Heart left ventricle (tissue), 16 donors: ENCODE measurements around the gene LRPAP1. TPM values are rescaled to one million over a fixed set of nuclear protein-coding genes. Genes with fewer than 3 reads are reported as not detected.
"Not testable (repeated sequence)": the region's sequence is repeated elsewhere in the genome, so short reads cannot be mapped to it uniquely, and the experiment has no call there.

Source experiments
- ATAC-seq, 4 donors: fragments of 200-7000 bp; cut with Tn5 transposase; one replicate each; pipeline ENCODE4 v1.9.1; 2020 to 2022; ENCODE audit warnings: moderate library complexity in 4 of 4, mild to moderate bottlenecking in 3 of 4, moderate number of reproducible peaks in 1 of 4
- DNase-seq, 5 donors: peaks; one replicate each; pipeline ENCODE4 v3.0.0-alpha.2; 2020
- H3K27ac ChIP-seq, 12 donors: fragments of 200-600 bp; sonication (generic) in 4 of 12; one replicate each; pipeline versions ENCODE4 v1.5.0 to v1.8.0; 2016 to 2022; ENCODE audit warnings: mild to moderate bottlenecking in 2 of 12
- H3K27me3 ChIP-seq, 9 donors: fragments of 200-600 bp; sonication (generic) in 2 of 9; one replicate each; pipeline versions ENCODE4 v1.5.1 to v1.8.0; 2016 to 2022; ENCODE audit warnings: mild to moderate bottlenecking in 3 of 9
- H3K36me3 ChIP-seq, 9 donors: fragments of 200-600 bp; sonication (generic) in 2 of 9; one replicate each; pipeline versions ENCODE4 v1.5.0 to v1.8.0; 2018 to 2022; ENCODE audit warnings: mild to moderate bottlenecking in 2 of 9
- H3K4me1 ChIP-seq, 12 donors: fragments of 200-600 bp; sonication (generic) in 4 of 12; one replicate each; pipeline versions ENCODE4 v1.5.0 to v1.8.0; 2016 to 2022; ENCODE audit warnings: mild to moderate bottlenecking in 3 of 12
- H3K4me3 ChIP-seq, 12 donors: fragments of 200-600 bp; sonication (generic) in 4 of 12; one replicate each; pipeline versions ENCODE4 v1.5.0 to v1.8.0; 2017 to 2022; ENCODE audit warnings: mild to moderate bottlenecking in 9 of 12, moderate library complexity in 4 of 12
- H3K9me3 ChIP-seq, 12 donors: fragments of 200-600 bp; sonication (generic) in 4 of 12; one replicate each; pipeline versions ENCODE4 v1.5.0 to v1.8.0; 2016 to 2022; ENCODE audit warnings: mild to moderate bottlenecking in 1 of 12
- WGBS, 4 donors: extraction: QIAGEN DNeasy Blood & Tissue Kit in 2 of 4; methylation state at CpG; one replicate each; pipeline versions ENCODE4 v1.1.5 to v1.1.7; 2013 to 2018; 5-methylcytosine and 5-hydroxymethylcytosine counted together
- intact Hi-C, 10 donors: fragments of 100-400 bp; cut with DNase I; formaldehyde crosslinking; loops; one replicate each; pipeline versions ENCODE4 v1.11.1 to v1.14.2; 2022
- polyA plus RNA-seq, 2 donors: library from polyadenylated mRNA; stranded (reverse); fragments of 200-250 nt; gene quantifications; one replicate each; pipeline ENCODE4 v1.2.3, GENCODE V29; 2013
- total RNA-seq, 9 donors: library from RNA; depleted of rRNA in 2 of 9; stranded (reverse); fragments of >200 nt in 2 of 9; fragmentation: NEBNext Ultra II Directional in 3 of 9; extraction: Animal tissue kit (Norgen Biotek cat#: 25700) in 3 of 9; gene quantifications; one replicate each; pipeline versions ENCODE4 v1.1.0 to v1.2.4, GENCODE V29; 2016 to 2023
- donor health status: ischemic (EF 13 %, LVEDD 7.1; RV severe dilation, severe dysfunction).
- donor health status: healthy with polysubstance abuse.
- donor health status: DM: no; HTN: yes; CAD: no.
- donor health status: DM: no; HTN: no; CAD: no.
- donor health status: ischemic (EF 25% LVEDD 6.9; RV normal size, moderate dysfunction).
- donor health status: ischemic (EF 25% LVEDD 5.7; RV mildly dilated, moderate dysfunction).
- donor health status: healthy.
- donor health status: DM: yes; HTN: yes; CAD: no.
- donor health status: ischemic (EF 35%, LVEDD 5.7; RV mildly dilated, moderate dysfunction).
- donor health status: nonischemic (EF 11% LVEDD 7.7; RV severe dilation, severe dysfunction).
- donor health status: DM: yes; HTN: yes; CAD: no.
- donor health status: PGD.
- donor health status: ischemic (EF 29% LVEDD 5.4; RV normal size, mild dysfunction).
- donor health status: nonischemic (EF 23%, LVEDD 6.1; RV moderate dilation, normal function).

The LRPAP1 gene
- total and polyA plus RNA-seq, 11 donors = 105 to 389 (median 283) TPM

DNA sequence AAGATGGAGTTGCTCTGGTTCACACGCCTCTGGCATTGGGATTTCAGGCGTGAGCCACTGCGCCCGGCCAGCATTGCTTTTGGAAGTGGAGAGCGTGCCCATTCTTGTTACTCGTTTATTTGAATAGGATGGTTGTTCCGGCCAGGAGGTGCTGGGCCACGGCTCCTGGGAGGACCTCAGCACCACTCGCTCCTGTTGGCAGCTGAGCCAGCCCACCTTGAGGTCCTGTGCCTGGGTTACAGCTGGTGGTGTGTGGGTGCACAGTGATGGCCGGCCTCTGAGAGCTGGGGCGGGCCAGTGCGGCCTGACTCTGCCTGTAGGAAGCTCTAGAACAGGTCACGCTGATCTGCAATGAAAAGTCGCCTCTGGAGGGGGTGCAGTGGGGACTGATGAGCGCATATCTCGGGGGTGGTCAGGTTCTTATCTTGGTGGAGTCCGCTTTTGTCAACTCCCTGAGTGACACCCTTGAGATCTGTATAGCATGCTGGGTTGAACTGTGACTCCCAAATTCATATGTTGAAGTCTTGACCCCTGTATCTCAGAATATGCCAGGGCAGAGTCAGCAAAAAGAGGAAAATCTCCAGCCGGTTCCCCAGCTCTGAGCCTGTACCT, 23.3 kb upstream of the LRPAP1 start:
- H3K36me3 ChIP-seq, intact Hi-C loops, H3K27me3 ChIP-seq, H3K9me3 ChIP-seq, ATAC-seq, H3K4me3 ChIP-seq, H3K27ac ChIP-seq, DNase-seq: not testable (repeated sequence)
- 76 to 81% (median 77%) methylated on average over 18 of the region's 18 CpGs for WGBS, 4 donors
- peaks cover 0 to 18% (median 0%) of the 10 kb centered on the region in 12 donors for H3K4me1 ChIP-seq

DNA sequence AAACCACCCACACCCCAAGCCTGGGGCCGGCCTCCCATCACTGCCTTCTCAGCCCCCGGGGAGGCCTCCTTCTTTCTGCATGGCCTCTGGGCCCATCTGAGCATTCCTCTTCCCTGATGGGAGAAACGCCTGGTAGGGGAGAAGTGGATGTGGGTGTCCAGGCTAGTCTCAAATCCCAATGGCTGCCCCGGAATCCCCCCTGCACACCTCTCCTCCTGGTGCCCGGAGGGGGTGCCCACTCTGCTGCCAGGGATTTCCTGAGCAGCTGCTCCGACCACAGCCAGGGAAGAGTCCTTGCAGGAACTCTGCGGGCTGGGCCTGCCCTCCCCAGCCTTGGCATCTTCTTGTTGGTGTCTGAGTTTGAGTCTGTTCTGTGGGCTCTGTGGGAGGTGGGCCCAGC, 19.1 kb upstream of the LRPAP1 start:
- WGBS, 4 donors = 90 to 98% (median 96%) methylated on average over 3 to 6 of the region's 7 CpGs
- H3K9me3 ChIP-seq, H3K4me3 ChIP-seq, ATAC-seq, DNase-seq, H3K36me3 ChIP-seq, H3K27me3 ChIP-seq, intact Hi-C loops, H3K27ac ChIP-seq: not testable (repeated sequence)
- peaks cover 0 to 14% (median 0%) of the 10 kb centered on the region in 12 donors for H3K4me1 ChIP-seq

DNA sequence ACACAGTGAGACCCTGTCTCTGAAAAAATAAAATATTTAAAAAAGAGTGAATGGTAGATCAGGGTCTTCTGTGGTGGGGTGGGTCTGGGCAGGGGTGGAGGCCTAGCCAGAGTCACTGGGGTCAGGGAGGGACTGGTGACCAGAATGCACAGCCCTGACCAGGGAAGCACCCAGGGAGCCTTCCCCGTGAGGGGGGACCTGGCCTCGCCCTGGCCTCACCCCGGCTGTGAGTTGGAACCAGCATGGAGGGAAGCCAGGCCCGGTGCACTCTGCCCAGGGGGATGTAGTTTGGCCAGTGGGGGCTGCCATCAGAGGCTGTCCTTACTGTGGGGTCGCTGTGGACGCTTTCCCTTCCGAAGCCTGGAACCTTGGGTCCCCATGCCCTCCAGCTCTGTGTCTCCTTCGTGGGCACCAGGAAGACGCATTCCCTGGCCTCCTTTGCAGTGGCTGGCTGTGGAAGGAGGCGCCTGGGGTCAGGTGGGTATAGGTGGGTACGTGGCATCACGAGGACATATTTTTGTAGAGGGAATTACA, 18.6 kb upstream of the LRPAP1 start:
- 93 to 96% (median 95%) methylated on average over 11 to 12 of the region's 12 CpGs for WGBS, 4 donors
- H3K4me3 ChIP-seq, ATAC-seq, H3K27ac ChIP-seq, intact Hi-C loops, H3K27me3 ChIP-seq, DNase-seq, H3K36me3 ChIP-seq, H3K9me3 ChIP-seq: not testable (repeated sequence)
- peaks cover 0 to 10% (median 0%) of the 10 kb centered on the region in 12 donors for H3K4me1 ChIP-seq

DNA sequence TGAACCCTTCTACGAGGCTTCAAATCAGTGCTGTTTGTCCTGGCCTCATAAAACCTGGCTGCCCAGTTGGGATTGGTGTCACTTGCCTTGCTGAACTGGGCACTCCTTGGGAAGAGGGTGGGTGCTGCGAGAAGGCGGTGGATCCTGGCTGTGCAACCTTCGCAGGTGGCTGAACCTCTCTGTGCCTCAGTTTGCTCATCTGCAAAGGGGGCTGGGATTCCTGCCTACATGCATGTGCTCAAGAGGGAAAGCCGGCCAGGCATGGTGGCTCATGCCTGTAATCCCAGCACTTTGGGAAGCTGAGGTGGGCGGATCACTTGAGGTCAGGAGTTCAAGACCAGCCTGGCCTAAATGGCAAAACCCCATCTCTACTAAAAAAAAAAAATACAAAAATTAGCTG, 17.8 kb upstream of the LRPAP1 start:
- H3K27me3 ChIP-seq, ATAC-seq, H3K4me3 ChIP-seq, H3K27ac ChIP-seq, H3K36me3 ChIP-seq, intact Hi-C loops, H3K9me3 ChIP-seq, DNase-seq, H3K4me1 ChIP-seq: not testable (repeated sequence)
- 94 to 100% (median 97%) methylated on average over 2 to 6 of the region's 6 CpGs for WGBS, 4 donors

DNA sequence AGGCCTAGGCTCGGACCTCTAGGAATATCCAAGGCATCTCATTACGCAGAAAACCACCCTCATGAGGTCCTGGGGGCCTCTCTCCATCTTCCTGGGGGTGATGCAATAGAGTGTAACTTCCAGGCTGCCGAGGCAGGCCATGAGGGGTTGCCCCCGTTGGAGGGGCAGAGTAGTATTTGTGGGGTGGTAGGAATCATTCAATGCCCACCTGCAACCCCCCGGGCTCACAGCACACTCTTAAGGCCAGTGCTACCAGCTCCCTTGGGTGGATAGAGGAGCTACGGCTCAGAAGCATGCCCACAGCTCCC, 17.4 kb upstream of the LRPAP1 start:
- 75 to 86% (median 84%) methylated on average over 3 to 5 of the region's 6 CpGs; no CpG with 5 or more reads in 1 of the 4 donors for WGBS, 4 donors
- ATAC-seq = not testable (repeated sequence)

DNA sequence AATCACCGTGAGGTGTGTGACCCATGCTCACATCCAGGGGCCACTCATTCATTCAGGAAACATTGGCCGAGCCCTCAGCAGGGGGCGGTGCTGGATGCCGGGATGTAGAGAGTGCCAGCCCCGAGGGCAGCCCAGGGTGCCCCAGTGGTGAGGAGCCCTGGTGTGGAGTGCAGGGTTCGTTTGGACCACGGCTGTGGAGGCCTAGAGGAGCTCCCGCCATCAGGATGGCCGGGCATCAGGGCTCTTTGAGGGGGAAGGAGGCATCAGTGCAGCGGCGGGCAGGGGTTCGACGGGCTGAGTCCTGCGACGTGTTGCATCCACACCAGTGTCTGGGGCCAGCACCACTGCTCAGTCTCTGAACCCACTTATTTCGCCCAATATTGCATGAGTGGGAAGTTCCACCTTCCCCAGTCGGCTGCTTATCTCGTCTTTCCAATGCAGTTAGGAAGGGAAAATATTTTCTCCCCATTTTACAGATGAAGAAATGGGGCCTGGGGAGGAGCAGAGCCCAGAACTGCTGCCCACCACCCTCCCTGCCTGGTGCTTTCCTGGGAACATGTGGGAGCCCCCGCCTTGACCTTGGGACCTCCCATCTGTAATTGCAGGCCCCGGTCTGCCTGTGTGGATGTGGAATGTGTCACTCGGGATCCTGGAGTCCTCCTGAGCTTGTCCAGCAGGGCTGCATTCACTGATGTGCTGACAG, 16.9 kb upstream of the LRPAP1 start:
- DNase-seq, H3K36me3 ChIP-seq, ATAC-seq, intact Hi-C loops, H3K27ac ChIP-seq, H3K27me3 ChIP-seq, H3K4me1 ChIP-seq, H3K4me3 ChIP-seq, H3K9me3 ChIP-seq: not testable (repeated sequence)
- WGBS, 4 donors = 83 to 86% (median 84%) methylated on average over 11 to 21 of the region's 21 CpGs

More for the DNA sequence above, 17.4 kb upstream of the LRPAP1 start:
- H3K27ac ChIP-seq, H3K9me3 ChIP-seq, DNase-seq, H3K27me3 ChIP-seq, intact Hi-C loops, H3K36me3 ChIP-seq, H3K4me3 ChIP-seq, H3K4me1 ChIP-seq: not testable (repeated sequence)

DNA sequence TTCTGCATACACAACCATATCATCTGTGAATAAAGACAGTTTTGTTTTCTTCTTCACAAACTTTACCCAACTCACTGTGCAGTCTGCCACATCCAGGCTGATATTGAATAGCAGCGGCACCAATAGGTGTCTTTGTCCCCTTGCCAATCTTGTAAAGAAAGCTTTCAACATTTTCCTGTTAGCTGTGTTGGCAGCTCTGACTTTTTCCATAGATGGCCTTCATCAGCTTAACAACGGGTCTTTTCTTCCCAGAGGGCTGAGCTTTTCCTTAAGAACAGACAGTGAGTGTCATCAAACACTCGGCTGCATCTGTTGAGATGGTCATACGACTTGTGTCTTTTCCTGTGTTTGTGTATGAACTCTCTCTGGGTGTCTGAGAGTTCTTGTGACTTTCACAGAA, 14.5 kb upstream of the LRPAP1 start:
- DNase-seq, H3K9me3 ChIP-seq, H3K4me3 ChIP-seq, ATAC-seq, H3K4me1 ChIP-seq, H3K36me3 ChIP-seq, intact Hi-C loops, H3K27ac ChIP-seq, H3K27me3 ChIP-seq: not testable (repeated sequence)
- WGBS, 4 donors = 48 to 56% (median 54%) methylated on average over 4 of the region's 4 CpGs

DNA sequence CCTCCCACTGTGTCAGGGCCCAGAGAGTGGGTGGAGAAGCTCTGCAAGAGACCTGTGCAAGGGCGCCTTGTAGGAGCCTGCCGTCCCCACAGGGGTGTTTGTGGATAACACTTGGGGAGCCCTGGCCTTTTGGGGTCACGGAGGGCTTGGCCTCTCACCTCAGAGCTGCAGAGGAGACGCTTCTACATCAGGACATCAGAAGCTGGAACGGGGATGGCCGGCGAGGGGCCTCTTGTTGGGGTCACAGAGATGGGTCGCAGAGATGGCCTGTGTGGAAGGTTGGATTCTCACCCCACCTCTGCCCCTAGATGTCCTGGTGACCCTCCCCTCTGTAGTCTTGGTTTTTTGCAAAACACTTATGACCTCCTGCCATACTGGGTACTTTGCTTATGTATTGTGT, 13.1 kb upstream of the LRPAP1 start:
- H3K36me3 ChIP-seq, intact Hi-C loops, H3K9me3 ChIP-seq, H3K27me3 ChIP-seq, H3K4me1 ChIP-seq, ATAC-seq, DNase-seq, H3K27ac ChIP-seq, H3K4me3 ChIP-seq: not testable (repeated sequence)
- WGBS, 4 donors = 86 to 95% (median 92%) methylated on average over 7 to 8 of the region's 8 CpGs

DNA sequence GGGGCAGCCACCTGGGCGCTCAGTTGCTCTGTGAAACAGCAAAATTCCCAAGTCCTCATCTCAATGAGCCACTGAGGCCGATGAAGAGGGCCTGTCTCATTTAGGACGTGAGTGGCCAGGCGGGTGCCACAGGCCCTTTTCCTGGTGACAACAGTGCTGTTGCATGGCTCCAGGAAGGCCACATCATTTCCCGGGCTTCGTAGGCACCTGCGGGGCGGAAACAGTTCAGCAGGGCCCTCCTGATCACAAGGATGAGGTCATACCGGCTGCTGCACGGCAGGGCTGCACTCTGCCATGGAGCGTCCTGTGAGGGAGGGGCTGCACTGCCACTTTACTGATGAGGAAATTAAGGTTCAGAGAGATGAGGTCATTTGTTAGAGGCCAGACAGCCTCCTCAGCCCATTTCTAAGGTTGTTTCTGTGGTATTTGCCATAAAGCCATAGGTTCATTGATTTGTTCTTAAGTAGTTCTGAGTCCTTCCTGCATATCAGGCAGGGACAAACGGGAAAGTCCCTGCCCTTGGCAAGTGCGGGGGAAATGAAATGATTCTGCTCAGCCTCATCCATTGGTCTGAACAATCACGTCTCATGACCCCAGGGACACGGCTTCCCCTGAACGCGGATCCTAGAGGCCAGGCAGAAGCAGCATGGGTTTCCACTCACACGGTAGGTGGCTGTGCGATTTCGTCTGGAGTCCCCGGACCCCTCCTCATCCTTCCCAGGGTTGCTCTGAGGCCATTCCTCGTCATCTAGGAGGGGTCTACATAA, 12.2 kb upstream of the LRPAP1 start:
- not testable (repeated sequence) for DNase-seq, H3K27me3 ChIP-seq

DNA sequence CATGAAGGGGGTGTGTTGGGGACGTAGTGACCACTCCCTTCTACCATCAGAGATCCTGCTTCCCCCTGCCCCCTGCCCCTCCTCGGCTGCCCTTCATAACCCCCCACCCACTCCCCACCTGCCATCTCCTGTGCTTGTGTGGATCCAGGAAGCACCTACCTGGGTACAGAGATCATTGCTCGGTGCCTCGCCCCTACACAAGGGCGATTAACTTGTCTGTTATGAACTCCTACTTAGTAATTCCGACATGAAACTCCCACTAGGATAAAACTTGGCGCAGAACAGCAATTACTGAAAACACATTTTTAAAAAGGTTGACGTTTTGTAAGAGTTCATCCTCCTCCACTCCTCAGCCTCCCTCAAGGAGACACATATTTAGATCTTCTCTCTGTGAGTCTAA, 11.2 kb upstream of the LRPAP1 start:
- H3K27me3 ChIP-seq, H3K9me3 ChIP-seq, H3K4me3 ChIP-seq, ATAC-seq, H3K36me3 ChIP-seq, intact Hi-C loops, H3K4me1 ChIP-seq, H3K27ac ChIP-seq, DNase-seq: not testable (repeated sequence)
- 76 to 93% (median 80%) methylated on average over 6 to 8 of the region's 8 CpGs for whole genome bisulfite sequencing, 4 donors

More for the DNA sequence above, 12.2 kb upstream of the LRPAP1 start:
- H3K36me3 ChIP-seq, H3K4me1 ChIP-seq, H3K9me3 ChIP-seq, H3K4me3 ChIP-seq, ATAC-seq, H3K27ac ChIP-seq, intact Hi-C loops: not testable (repeated sequence)
- 45 to 50% (median 48%) methylated on average over 21 to 22 of the region's 22 CpGs for WGBS, 4 donors

DNA sequence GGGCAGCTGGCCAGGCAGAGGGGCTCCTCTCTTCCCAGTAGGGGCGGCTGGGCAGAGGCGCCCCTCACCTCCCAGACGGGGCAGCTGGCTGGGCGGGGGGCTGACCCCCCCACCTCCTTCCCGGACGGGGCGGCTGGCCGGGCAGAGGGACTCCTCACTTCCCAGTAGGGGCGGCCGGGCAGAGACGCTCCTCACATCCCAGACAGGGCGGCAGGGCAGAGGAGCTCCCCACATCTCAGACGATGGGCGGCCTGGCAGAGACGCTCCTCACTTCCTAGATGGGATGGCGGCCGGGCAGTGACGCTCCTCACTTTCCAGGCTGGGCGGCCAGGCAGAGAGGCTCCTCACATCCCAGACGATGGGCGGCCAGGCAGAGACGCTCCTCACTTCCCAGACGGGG, 6.7 kb upstream of the LRPAP1 start:
- H3K36me3 ChIP-seq, intact Hi-C loops, DNase-seq, H3K4me3 ChIP-seq, ATAC-seq, H3K4me1 ChIP-seq, H3K27me3 ChIP-seq, H3K9me3 ChIP-seq, H3K27ac ChIP-seq: not testable (repeated sequence)
- 94 to 99% (median 97%) methylated on average over 12 to 23 of the region's 23 CpGs for WGBS, 4 donors
